Measurements from ENCODE around the gene MTCL3.

MTCL3 gene

DNA sequence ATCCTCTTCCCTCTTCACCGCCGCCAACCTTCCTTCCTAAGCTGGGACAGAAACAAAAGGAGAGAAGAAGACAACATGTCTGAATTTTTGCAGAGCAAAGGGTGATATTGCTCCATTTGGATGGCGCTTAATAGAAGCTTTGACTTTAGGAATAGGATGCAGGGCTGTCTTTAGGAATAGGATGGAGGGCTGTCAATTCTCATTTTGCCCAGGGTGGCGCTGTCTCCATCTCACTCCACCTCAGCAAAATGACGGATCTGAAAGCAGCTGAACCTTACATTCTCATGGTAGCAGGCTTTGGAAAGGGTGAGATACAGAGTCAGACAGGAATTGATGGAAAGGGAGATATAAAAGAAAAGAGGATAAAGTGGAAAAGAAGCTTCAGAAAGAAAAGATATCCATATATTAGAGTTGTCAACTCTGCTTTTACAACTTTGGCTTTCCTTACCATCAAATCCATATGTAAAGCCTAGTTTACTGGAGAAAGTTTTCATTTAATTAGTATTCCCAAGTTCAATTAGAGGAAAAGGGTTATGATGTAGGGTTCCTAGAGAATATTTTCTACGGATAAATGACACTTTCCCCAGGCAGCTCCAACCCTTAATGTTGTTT, 2.4 kb downstream of the MTCL3 start:
- TF ChIP-seq, protein P1, sequence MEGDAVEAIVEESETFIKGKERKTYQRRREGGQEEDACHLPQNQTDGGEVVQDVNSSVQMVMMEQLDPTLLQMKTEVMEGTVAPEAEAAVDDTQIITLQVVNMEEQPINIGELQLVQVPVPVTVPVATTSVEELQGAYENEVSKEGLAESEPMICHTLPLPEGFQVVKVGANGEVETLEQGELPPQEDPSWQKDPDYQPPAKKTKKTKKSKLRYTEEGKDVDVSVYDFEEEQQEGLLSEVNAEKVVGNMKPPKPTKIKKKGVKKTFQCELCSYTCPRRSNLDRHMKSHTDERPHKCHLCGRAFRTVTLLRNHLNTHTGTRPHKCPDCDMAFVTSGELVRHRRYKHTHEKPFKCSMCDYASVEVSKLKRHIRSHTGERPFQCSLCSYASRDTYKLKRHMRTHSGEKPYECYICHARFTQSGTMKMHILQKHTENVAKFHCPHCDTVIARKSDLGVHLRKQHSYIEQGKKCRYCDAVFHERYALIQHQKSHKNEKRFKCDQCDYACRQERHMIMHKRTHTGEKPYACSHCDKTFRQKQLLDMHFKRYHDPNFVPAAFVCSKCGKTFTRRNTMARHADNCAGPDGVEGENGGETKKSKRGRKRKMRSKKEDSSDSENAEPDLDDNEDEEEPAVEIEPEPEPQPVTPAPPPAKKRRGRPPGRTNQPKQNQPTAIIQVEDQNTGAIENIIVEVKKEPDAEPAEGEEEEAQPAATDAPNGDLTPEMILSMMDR (IDR thresholded peaks at IDR 0.05; ENCODE audit: low read depth, low read length, missing control alignments), result peak; percentile 65
- peak overlapping the region; percentile 42 for H3K4me3 ChIP-seq (replicated peaks; ENCODE audit: low read depth, low read length)
- DNase-seq (ENCODE audit: extremely low read depth, low read depth), result no peak

DNA sequence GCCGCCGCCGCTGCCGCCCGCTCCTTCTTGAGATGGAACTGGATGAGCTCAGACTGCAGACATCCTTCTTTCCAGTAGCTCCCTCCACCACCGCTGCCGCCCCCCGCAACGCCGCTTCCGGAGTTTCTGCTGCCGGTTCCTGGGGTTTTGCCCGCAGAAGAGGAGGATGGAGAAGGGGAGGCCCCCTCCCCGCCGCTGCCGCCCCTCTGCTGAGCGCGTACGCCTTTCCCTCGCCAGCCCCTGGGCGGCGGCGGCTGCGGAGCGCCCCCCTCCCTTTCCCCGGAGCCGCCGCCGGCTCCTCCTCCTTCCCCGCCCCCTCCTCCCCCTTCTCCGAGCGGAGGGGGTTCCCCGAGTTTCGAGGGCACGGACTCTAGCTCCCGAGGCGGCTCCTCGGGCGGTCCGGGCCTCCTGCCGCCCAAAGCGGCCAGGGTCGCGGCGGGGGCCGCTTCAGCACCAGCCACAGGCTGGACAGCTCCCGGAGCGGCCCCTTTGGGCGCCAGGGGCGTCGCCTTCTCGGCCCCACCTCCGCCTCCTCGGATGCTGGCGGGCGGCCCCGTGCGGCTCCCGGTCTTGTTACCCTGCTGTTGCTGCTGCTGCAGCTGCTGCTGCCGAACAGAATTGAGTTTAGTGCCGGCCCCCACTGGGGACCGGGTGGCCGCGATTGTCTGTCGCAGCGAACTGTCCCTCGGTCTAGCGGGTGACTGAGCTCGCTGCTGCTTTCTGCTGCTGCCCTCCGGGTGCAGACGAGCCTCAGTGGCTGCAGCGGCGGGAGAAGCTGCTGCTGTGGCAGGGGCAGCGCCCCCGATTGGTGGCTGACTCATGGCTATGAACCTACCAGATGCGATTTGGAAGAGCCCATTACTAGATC, 3.1 kb downstream of the MTCL3 start:
- TF ChIP-seq, protein P1 (IDR thresholded peaks at IDR 0.05; ENCODE audit: low read depth, low read length, missing control alignments), result no peak
- no peak for DNase-seq (ENCODE audit: extremely low read depth, low read depth)
- peak overlapping the region; percentile 42 for H3K4me3 ChIP-seq (replicated peaks; ENCODE audit: low read depth, low read length)

DNA sequence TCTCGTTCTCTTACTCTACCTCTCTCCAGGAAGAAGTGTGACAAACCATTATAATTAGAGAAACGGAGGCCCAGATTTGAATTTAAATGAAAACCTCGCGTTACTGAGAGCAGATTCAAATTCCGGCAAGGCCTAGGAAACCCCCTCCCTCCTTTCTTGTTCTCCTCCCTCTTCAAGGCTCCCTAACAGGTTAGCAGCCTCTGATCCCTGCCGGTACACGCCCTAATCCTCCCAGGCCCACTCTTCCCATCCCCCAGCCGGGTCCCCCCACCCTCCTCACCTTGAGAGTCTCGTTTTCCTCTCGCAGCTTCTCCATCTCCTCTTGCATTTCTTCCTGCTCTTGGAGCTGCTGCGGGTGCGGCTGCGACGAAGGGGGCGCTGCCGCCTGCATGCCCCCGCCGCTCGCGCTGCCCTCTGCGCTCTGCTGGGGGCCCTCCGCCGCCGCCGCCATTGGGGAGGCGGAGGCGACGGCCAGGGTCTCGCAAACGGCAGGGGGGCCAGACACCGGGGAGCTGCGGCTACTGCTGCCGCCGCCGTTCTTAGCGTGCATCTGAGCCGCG, 3.8 kb downstream of the MTCL3 start:
- peak overlapping the region; percentile 42 for H3K4me3 ChIP-seq (replicated peaks; ENCODE audit: low read depth, low read length)
- TF ChIP-seq, protein P1 (IDR thresholded peaks at IDR 0.05; ENCODE audit: low read depth, low read length, missing control alignments), result no peak
- no peak for DNase-seq (ENCODE audit: extremely low read depth, low read depth)

DNA sequence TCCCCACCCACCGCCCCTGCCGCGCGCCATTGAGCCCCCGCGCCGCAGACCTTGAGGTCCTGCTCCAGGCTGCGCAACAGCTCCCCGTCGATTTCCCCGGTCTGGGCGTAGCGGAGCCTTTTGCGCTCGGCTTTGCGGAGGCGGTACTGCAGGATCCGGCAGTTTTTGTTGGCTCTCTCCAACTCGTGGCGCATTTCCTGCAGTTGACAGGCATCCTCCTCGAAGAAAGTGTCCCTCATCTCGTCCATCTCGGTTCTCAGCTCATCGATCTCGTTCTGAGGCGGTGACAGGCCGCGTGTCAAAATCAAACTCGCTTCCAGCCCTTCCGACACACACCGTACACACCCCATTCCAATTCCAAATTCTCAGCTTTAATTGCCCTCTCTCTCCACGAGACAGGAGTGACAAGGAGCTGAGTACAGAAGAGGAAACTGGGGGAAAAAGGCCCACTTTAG, 4.3 kb downstream of the MTCL3 start:
- TF ChIP-seq, protein P1 (IDR thresholded peaks at IDR 0.05; ENCODE audit: low read depth, low read length, missing control alignments), result no peak
- peak overlapping the region; percentile 42; the same call in 1 of the 2 replicates for H3K4me3 ChIP-seq (replicated peaks; ENCODE audit: low read depth, low read length)
- DNase-seq (ENCODE audit: extremely low read depth, low read depth), result no peak

DNA sequence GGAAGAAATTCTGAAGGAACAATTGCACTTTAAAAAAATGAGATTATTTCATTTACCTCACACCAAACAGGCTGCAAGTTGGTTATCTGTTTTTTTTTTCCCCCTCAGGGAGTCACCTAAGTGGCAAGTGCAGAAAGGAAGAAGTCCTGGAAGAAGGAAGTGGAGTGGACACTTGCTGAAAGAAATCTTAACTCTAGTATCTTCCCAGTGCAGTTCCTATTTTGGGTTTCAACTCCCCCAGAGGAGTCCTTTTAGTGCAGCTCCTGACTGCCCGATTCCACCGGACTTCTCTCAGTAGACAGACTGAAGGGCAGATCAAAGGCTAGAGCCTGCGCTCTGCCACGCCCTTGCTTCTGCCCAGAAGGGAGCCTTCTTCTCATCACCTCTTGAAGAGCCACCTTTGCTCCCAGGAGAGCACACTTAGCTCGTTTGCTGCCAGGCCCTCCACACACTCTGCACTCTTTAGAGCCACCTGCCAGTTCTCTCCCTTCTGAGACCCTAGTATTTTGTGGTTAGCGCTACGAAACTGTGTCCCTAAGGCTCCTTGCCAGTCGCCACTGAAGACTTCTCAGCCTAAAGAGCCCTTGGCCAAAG, 4.9 kb downstream of the MTCL3 start:
- no peak overlapping the region for H3K4me3 ChIP-seq (replicated peaks; ENCODE audit: low read depth, low read length)
- TF ChIP-seq, protein P1 (IDR thresholded peaks at IDR 0.05; ENCODE audit: low read depth, low read length, missing control alignments), result no peak
- DNase-seq (ENCODE audit: extremely low read depth, low read depth), result no peak

DNA sequence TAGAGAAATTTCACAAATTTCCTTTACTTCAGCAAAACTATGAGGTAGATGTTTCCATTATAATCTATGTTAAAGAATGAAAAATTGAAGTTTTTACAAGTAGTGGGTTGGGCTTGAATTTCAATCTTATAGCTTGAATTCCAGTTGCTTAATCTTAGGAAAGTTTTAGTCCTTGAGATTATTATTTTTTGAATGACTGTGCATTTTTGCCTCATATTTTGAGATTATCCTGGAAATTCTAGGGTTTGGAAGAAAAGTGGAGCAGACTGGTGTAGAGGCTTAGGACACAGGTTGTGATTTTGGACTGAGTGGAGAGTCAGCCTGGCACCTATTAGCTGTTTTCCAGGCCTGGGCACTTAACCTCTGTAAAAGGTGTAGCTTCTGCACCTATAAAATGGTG, 5.7 kb downstream of the MTCL3 start:
- no peak for DNase-seq (ENCODE audit: extremely low read depth, low read depth)
- no peak overlapping the region for H3K4me3 ChIP-seq (replicated peaks; ENCODE audit: low read depth, low read length)
- TF ChIP-seq, protein P1 (IDR thresholded peaks at IDR 0.05; ENCODE audit: low read depth, low read length, missing control alignments), result no peak
